HG03457 (cell line): ENCODE measurements around the gene PARS2.
"Not testable (repeated sequence)": the region's sequence is repeated elsewhere in the genome, so short reads cannot be mapped to it uniquely, and the experiment has no call there.

Source experiments
- ATAC-seq: cut with Tn5 transposase; IDR thresholded peaks from one replicate; pipeline ENCODE4 v1.9.1; 2021; ENCODE audit warnings: moderate number of reproducible peaks; ENCODE audit not compliant: unreplicated experiment

Gene PARS2

DNA sequence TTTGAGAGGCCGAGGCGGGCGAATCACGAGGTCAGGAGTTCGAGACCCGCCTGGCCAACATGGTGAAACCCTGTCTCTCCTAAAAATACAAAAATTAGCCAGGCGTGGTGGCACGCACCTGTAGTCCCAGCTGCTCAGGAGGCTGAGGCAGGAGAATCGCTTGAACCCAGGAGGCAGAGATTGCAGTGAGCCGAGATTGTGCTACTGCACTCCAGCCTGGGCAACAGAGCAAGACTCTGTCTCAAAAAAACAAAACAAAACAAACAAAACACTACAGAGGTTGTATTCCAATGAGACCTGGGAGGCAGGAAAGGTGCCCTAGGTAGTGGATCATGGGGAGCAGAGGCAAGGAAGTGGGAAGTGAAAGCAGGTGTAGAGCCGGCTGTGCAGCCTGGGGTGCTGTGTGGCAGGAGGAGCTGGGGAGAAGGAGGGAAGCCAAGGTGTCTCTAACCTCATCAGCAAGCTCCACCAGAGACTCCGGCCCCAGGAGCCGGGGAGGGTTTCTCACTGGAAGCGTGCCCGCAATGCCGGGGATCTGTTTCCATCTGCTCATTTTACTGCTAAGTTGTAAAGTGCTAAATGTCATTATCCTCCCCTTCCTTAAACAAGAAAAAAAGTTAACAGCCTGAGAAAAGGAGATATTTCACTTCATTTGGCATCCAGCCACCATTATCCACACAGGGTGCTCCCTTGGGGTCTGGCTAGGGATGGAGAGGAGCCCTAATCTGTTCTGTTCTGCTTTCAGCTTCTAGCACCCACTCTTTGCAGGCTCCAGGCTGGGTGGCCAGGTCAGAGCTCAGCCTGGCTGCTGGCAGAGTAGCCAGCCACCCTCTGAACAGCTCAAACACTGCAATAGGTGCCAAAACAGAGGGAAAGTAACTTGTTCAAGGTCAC, 11.8 kb upstream of the PARS2 start:
- ATAC-seq = not testable (repeated sequence)

DNA sequence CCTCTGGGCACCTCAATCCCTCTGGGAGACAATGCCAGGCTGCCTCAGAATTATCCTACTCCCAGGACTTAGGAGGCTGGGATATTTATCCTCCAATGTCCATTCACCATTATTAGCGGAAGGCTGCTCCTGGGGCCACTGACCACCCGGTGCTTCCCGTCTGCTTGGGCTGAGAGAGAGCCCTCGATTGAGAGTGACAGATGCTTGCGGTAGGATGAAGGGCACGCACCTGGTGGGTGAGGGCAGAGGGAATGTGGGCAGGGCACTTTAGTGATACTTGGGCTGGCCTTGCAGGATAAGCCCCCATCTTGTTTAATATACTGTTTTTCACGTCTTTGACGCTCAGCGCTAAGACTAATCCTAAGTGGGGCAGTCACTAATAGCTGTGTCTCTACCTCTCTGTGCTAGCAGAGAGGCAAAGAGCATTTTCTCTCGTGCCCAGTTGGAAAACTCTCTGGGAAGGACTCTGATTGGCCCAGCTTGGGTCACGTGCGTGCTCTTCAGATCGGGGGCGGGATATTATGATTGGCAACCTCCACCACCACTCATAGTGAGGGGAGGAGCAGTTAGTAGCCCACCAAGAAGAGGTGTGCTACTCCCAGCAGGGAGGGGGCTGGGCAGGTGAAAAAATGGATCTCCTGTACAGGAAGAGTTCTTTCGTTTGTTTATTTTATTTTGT, 10.6 kb upstream of the PARS2 start:
- no peak for ATAC-seq

DNA sequence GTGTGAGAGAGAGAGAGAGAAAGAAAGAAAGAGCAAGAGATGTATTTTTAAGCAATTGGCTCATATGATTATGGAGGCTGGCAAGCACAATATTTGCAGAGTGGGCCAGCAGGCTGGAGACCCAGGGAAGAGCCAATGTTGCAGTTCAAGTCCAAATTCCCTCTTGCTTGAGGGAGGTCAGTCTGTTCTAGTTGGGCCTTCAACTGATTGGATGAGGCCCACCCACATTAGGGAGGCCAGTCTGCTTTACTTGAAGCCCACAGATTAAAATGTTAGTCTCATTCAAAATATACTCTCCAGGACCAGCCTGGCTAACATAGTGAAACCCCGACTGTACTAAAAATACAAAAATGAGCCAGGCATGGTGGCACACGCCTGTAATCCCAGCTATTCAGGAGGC, 8.6 kb upstream of the PARS2 start:
- no peak for ATAC-seq

DNA sequence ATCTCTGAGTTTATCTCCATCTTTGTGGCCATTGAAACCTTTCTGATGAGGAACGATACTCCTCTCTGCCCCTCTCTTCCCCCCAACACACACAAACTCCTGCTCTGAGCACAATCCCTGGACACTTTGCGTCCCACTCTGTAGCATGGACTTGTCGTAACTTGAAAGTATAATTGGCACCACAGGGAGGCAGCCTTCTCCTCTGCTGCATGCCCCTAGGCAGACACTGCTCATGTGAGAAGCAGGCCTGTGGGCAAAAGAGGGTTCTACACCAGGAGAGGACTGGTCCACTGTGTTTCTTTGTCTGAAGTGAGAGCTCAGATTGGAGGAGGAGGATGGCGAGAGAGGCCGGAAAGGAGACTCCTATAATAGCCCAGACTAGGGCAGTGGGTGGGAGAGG, 3.8 kb upstream of the PARS2 start:
- ATAC-seq = no peak

DNA sequence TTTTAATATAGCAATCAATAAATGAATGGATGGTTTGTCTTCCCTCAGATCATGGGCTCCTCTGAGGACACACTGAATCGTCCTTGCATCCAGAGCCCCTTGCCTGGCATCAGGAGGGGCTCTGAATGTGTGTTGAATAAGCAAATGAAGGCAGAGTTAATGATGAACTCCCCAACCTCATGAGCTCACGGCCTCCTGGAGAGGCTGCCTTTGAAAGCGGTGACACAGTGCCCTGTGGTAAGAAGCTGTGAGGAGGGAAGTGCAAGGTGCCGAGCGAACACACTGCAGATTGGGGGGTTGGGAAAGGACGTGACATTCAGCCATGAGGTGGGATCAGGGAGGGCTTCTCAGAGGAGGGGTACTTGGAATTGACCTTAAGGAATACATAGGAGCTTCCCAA, 3.2 kb upstream of the PARS2 start:
- no peak for ATAC-seq

DNA sequence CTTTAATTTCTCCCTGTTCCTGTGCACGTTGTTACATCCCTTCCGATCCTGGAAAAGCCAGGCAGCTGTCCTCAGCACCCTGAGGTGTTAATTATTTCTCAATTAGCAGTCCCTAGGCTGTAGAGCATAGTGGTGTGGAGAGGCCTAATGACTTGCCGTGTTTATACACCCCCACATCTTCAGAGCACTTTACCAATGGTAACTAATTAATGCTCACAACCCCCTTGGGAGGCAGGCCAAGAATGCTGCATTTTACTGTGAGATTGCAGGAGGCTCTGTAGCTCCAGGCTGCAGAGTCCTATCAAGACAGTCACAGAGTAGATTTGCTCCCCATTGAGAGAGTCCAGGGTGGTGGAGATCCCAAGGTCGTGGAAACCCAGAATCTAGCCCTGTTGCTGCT, 2.4 kb upstream of the PARS2 start:
- ATAC-seq = no peak

DNA sequence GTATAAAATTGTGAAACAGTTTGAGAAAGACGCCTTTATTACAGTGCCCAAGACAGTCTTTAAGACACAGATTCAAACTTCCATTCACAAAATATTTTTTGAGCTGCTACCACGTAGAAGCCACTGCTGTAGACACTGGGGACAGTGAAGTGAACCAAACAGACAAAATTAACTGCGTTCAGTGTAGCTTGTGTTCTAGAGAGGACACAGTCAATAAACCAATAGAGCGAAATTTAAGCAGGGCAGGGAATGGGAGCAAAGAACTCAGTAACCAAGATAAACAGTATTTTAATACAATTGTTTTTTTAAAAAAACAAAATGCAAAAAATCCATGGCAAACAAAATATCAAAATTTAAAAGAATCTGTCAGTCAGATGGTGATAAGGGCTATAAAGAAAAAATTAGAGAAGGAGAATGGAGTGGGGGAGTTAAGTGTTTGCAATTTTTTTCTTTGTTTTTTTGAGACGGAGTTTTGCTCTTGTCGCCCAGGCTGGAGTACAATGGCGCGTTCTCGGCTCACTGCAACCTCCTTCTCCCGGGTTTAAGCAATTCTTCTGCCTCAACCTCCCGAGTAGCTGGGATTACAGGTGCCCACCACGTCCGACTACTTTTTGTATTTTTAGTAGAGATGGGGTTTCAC, 719 bp upstream of the PARS2 start:
- no peak for ATAC-seq

DNA sequence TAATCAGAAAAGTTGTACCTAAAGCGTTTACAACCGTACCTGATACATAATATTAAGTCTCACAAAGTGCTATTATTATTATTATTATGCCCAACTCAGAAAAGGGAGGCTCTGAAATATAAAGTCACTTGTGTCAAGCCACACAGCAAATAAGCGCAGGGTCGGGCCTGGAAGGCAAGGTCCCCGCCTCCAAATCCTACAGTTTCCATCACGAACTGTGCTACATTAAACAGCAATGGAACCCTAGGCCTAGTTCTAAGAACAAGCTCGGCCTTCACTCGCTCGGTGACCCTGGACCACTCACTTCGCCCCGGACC, 549 bp downstream of the PARS2 start:
- ATAC-seq = no peak

DNA sequence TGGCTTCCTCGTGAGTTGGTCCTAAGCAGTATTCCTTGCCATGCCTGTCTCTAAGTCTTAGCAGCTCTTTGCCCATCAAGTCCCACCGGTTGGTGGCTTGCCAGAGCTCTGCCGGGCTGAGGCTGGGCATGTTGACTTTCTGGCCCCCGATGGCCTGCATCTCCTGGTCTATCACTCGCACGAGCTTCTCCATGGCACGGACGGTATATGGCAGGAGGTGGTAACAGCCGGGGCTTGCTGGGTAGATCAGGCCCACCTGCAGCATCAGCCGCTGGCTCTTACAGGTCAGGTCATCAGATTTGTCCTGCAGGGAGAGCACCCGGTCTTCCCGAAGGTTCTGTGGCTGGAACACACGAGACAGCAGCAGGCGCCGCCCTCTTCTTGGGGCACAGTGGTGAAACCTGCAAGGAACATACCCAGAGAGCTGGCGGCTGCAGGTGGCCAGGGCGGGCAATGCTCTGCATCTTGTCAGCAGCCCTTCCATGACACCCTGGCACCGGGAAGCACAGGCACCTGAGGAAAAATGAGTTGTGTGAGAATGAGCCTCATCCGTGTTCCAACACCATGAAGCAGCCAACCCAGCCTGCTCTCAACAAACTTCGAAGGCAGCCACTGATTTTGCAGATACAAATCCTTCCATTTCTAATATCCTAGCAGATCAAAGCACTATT, 5.5 kb downstream of the PARS2 start:
- no peak for ATAC-seq

DNA sequence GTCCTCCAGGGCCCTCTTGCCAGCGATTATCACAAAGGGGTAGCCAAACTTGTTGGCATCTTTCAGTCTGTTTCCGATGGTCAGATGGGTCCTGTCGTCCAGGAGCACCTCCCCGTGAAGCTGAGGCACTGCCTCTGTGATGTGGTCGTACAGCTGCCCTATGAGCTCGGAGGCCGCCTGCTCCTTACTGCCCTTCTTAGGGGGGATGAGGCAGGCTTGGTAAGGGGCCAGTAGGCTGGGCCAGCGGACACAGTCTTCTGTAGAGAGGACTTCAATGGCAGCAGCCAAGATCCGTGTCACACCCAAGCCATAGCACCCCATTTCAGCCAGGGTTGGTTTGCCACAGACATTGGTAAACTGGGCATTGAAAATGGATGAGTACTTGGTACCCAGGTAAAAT, 6.5 kb downstream of the PARS2 start:
- no peak for ATAC-seq

DNA sequence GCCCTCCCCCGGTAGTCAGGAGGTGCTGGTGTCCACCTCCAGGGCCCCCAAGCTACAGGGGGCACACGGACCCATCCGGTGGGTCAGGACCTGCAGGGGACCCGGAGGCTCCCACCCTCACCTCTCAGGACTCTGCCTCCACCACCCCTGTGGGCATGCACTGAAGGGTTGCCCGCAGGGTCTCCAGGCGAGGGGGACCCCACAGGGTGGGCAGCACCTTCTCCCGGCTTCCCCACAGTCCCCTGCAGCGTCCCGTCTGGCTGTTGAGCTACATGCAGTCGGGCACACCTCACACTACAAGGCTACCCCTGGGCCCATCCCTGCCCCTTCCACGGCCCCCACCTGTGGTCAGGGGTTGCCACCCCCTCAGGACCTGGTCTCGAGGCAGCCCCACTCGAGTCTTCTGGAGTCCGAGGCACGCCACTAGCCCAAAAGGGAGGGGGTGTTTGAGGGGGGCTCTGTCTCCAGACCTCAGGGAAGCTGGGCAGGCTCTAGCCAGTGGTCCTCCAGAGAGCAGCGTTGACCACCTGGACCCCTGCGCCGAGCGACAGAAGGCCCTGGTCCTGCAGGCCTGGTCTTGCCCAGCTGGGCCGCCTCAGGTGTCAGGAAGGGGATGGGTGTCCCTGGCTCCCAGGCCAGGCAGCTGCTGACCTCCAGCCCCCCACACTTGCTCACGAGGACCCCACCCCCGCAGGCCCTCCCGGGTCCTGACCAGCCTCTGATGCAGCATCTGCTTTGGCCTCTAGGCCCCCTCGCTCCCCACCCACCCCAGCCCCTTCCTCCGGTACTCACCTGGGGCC, 9.6 kb downstream of the PARS2 start:
- no peak for ATAC-seq

DNA sequence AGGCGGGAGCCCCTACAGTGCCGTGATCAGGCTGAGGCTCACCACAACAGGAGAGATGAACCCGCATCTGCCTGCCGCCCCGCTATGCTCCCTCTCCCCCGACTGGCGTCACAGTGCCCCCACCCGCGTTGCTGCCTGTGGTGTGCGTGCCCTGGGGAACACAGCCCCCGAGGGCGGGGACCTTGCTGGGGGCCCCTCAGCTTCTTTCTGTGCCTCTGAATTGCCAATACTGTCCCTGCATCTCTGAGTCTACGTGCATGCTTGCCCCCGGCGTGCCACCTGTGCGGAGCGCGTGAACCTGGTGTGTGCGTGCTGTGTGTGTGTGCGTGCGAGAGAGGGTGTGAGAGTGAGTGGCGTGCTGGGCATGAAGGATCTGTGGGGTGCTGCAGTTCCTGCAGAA, 10.3 kb downstream of the PARS2 start:
- ATAC-seq = no peak

DNA sequence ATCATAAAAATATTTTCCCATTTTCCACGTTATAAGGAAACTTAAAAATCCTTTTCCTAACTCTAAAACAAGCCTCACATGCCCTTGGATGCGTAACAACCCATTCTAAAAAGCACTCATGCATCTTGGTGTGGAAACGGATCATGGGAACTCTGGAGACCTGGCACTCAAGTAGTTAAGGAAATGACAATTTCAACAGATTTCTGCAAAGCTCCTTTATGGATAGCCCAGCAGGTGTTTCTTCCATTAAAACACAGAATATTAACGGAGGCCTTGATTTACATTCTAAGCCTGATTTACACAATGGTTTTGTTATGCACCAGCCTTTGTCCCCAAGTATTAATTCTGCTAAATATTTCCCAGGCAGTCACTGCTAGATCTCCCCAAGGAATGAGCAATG, 12.9 kb downstream of the PARS2 start:
- no peak for ATAC-seq

DNA sequence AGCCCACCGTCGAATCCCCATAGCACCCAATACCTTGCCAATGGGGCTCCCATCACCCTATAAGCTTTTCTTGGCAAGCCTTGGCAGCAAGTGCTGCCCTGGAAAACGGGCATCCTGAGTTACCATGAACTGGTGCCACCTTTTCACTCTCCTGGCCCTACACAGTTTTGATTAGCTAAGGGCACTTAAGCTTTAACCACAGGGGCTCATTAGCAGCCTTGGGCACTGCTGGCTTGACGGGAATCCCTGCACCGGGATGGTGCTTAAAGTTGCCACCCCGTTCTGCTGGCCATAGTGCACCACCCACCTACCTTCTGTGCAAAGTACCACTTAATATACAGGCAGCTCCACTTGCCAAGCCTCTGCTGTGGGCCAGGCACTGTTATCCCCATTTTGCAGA, 13.7 kb downstream of the PARS2 start:
- no peak for ATAC-seq

DNA sequence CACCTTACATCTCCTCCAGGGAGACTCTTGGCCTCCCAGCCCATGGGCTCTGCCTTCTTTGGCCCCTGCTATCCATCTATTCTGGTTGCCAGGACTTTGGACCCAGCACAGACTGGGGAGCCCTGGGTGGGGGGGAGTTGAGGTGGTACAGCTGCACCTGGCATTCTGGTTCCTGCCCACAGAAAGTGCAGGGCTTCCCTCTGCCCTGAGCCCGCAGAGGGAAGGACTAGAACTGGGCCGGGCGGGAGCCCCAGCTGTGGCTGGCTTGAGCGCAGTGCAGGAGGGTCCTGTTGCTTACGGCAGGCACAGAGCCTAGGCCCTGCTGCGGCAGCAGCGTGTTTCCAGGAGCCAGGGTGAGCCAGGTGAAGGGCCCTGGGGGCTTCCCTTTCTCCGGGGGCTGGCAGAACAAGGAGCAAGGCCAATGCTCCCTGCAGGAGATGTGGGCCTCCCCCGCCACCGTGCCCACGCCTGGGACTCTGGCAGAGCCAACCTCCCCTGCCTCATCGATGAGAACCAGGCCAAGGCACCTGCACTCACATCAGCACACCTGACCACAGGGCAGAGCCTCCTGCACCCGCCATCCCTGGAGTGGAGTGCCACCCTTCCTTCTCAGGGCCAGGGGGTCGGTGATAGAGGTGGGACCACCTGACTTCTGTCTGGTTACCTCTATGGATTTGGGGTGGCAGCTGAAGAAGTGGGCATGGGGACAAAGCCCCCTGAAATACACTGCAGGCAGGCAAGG, 16.1 kb downstream of the PARS2 start:
- no peak for ATAC-seq

DNA sequence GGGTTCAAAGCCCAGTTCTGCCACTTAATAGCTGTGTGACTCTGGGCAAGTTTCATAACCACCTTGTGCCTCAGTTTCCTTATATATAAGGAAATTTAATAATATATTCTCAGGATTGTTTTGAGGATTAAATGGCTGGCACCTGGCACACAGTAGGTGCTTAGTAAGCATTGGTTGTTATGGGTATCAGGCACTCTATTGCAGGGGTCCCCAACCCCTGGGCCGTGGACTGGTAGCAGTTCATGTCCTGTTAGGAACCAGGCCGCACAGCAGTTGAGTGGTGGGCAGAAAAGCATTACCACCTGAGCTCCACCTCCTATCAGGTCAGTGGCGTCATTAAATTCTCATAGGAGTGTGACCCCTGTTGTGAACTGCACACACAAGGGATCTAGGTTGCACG, 18.5 kb downstream of the PARS2 start:
- ATAC-seq = no peak

DNA sequence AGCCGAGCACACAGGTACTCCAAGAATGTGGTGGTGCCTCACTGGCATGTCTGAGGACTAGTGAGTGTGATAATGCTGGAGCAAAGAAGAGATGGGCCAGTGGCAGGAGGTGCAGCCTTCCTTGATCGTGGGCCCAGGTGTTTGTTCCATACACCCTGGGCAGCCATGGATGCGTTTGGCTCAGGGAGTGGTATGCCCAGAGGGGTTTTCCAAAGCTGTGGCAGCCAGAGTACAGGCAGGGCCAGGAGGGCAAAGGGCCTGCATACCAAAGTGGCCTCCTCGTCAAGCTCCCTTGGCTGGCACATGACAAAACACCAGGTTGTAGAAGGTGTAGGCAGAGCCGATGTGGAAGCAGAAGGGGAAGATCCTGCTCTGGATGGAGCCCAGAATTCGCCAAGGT, 19.0 kb downstream of the PARS2 start:
- ATAC-seq = no peak

DNA sequence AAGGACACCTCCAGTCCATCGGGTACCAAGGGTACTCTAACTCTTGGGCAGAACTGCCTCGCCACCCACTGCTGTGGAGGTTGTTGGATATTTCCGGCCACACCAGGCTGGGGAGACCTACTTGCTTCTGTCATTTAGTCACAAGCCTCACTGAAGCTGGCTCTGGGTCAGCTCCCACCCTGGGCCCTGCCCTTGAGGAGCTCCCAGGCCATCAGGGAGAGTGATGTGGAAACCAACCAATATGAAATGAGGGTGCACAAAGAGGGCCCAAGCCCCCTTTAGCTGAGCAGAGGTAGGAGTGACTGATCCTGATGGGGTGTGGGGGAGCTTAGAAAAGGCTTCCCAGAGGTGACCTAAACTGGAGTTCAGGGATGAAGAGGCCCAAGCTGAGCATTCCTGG, 19.6 kb downstream of the PARS2 start:
- ATAC-seq = no peak

DNA sequence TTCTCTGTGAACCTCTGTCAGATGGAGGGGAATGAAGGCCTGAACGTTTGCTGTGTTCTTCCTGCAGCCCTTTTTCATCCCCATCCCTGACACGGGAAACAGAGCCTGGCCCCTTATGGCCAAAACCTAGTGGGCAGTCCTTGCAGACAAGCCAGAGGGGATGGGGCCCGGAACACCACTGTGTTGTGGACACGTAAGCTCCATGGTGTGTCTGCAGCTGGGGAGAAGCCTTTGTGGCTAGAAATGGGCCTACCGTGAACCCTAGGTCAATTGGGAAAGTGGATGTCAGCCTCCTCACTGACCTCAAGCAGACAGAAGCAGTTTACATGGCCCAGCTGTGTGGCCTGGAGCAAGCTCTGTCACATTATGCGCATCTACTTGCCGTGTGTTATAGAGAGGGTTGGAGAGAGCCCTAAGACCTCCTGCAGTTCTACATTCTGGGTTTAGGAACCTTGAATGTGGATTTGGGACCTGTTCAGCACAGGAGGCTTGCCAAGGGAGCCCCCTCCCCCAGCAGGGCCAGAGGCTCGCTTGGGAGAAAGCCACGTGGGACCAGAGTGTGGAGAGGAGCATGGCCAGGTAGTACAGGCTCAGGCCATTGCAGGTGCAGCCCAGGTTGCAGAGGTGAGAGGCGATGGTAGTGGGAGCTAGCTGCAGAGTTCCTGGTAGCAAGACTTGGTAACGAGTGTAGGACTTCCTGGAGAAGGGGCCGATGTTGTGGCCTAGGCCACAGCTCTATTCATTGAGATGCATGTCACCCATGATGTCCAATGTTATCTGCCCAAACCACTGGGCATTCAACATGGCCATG, 20.7 kb downstream of the PARS2 start:
- ATAC-seq = no peak
